HG03159 (cell line): ENCODE results near the gene ANKRD65.

ENCODE experiments used
- ATAC-seq: cut with Tn5 transposase; IDR thresholded peaks from one replicate; pipeline ENCODE4 v1.9.1; 2021; ENCODE audit warnings: mild to moderate bottlenecking, moderate library complexity; ENCODE audit not compliant: unreplicated experiment

ANKRD65 gene

DNA sequence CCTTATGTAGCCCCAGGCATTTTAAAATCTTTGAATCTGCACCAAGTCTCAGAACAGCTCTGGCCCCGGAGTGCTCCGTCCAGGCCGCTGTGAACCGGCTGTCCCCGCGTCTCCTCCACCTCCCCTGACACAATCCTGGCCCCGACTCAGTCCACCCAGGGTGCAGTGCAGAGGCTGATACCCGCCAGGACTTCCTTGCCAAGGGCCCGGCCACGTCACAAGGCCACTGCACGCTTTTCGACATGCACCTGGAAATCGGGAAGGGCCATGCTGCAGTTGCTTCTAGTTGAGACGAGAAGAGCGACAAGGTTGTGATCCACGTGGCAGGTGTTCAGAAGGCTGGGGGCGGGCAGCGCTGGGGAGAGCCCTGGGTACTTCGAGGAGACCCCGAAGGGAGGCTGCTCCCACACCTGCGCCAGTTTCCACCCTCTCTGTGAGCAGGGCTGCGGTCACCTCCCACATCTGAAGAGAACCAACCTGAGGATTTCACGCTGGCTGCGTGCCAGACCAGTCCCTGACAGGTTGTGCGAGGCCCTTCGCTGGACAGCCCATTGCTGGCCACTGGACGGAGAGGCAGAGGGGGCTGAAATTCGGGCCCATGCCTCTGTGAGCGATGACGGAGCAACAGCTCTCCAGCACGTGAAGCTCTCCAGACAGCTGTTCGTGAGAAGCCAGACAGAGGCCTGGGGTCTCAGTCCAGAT lies 21.1 kb upstream of the ANKRD65 start:
- ATAC-seq: no peak

DNA sequence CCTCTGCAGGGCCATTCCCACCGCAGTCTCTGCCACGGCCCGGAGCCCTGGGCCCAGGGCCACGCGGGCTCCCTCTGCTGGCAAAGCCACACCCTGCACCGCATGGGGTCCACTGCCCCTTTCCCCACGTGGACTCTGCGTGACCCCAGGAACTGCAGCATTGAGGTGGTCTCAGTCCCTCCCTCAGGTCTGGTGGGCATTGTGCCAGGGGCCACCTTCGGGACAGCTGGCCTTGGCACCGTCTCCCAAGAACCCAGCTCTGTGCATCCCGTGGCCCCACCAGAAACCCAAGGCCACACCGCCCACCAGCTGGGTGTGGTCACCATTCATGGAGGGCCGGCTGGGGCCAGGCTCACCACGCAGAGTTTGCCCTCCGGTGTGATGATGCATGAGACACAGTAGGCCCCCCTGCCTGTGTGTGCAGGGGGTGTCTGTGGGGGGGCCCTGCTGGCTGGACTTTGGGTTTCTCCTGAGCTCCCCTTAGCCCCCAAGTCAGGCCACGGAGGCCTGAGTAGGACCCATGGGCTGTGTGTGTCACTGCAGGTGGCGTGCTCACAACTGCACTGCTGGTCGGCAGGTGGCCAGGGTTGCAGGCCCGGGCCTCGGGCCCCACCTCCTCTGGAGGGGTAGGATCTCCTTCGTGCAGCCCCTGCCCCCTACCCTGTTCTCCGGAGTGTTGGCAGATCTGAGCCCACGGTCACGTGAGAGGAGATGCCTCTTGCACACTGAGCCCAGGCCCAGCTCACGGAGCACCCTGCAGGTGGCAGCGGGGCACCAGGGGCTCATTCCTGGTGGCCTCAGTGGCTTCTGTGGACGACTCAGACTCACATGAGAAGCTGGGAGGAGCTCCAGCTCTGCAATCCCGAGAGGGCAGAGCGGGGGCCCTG lies 20.2 kb upstream of the ANKRD65 start:
- ATAC-seq: no peak

GRCh38 chr1:1440262-1441001 lies 19.4 kb upstream of the ANKRD65 start:
- ATAC-seq: no peak

DNA sequence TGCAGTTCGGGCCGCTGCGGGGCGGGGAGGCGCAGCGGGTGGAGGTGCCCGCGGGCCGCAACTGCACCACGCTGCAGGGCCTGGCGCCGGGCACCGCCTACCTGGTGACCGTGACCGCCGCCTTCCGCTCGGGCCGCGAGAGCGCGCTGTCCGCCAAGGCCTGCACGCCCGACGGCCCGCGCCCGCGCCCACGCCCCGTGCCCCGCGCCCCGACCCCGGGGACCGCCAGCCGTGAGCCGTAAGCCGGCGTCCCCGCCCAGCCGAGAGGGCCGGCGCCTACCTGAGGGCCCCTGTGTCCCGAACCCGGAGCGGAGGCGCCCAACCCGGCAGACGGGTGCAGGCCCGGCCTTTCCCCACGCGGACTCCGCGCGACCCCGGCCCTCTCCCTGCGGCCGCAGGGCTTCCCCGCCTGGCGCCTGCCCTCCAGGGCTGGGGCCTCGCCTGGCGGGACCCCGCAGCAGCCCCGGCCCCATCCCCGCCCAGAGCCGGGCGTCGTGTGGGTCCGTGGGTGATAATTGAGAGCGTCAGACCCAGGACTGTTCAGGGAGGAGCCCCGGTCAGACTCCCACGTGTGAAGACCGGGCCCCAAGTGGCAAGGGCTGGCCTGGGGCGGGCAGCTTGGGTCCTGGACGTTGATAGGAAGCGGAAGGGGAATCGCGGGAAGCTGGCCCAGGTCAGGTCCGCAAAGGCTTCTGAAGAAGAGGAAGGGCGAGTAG lies 18.6 kb upstream of the ANKRD65 start:
- ATAC-seq: no peak

GRCh38 chr1:1438531-1439381 lies 17.7 kb upstream of the ANKRD65 start:
- ATAC-seq: no peak

GRCh38 chr1:1437904-1438376 lies 16.9 kb upstream of the ANKRD65 start:
- ATAC-seq: no peak

- ATAC-seq: no peak
Measured at GRCh38 chr1:1437033-1437903, 16.2 kb upstream of the ANKRD65 start.

DNA sequence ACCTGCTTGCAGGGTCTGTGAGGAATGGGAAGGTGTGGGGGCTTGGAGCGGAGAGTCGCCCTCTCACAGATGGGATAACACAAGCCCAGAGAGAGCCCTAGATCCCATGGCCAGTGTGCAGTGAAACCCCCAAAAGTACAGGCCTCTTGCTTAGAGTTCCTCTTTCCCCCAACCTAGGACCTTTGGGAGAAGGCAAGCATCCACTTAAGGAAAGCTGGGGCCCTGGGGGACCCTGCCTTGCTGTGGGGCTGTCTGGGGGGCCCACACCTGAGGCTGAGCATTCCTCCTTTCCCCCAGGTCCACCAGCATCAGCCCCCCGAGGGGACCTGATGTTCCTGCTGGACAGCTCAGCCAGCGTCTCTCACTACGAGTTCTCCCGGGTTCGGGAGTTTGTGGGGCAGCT lies 15.6 kb upstream of the ANKRD65 start:
- no peak for ATAC-seq

- no peak for ATAC-seq
Measured at GRCh38 chr1:1435911-1436629, 15.0 kb upstream of the ANKRD65 start.

GRCh38 chr1:1435106-1435903 lies 14.2 kb upstream of the ANKRD65 start, which contains the start of gene VWA1:
TSS of gene VWA1 (plus strand) at chr1:1435690. CDS start at chr1:1435749, 59 bp downstream.
- ATAC-seq: peak; percentile 42

GRCh38 chr1:1434824-1435105 lies 13.7 kb upstream of the ANKRD65 start:
- no peak for ATAC-seq

DNA sequence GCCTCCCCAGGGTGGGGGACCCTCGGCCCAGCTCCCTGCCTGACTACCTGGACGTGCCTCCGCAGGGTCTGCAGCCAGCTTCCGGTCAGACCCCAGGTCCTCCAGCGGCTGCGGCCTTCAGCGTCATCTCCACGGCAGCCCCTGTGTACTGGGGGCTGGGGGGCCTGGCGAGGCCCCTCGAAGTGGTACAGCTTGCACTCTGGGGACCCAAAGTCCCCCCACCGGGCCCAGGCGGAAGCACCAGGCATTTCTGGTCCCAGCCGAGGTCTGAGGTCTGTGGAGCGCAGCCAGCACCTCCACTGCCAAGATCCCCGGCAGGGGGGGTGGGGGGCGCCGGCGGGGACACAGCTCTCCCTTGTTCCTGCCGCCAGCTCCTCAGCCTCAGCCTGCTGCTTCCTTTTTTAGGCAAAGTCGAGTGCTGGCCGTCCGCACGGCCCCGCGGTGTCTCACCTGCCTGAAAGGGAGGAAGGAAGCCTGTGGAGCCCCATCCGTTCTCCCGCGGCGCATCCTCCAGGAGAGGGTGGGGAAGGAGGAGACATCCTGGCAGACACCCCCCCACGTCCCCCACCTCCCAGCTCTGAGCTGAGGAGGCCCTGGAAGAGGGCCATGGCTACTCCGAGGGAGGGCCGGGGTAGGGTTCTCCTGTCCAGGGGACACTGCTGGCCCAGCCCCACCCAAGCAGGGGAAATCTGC lies 13.2 kb upstream of the ANKRD65 start:
- ATAC-seq: no peak

DNA sequence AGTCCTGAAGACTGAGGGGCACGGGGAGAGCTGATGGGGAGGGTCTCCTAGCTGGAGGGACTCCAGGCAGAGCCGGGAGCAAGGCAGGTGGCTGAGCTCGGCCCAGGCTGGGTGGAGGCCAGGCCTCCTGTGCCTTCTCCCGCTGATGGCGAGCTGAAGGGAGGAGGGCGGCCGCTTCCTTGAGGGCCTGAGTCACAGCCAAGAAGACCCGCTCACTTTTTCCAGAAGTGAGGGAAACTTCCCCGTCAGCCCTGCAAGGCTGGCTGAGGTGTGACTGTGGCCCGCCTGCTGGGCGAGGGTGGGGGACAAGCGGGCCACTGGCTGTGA lies 12.7 kb upstream of the ANKRD65 start:
- no peak for ATAC-seq

GRCh38 chr1:1432951-1433803 lies 12.1 kb upstream of the ANKRD65 start:
- no peak for ATAC-seq

DNA sequence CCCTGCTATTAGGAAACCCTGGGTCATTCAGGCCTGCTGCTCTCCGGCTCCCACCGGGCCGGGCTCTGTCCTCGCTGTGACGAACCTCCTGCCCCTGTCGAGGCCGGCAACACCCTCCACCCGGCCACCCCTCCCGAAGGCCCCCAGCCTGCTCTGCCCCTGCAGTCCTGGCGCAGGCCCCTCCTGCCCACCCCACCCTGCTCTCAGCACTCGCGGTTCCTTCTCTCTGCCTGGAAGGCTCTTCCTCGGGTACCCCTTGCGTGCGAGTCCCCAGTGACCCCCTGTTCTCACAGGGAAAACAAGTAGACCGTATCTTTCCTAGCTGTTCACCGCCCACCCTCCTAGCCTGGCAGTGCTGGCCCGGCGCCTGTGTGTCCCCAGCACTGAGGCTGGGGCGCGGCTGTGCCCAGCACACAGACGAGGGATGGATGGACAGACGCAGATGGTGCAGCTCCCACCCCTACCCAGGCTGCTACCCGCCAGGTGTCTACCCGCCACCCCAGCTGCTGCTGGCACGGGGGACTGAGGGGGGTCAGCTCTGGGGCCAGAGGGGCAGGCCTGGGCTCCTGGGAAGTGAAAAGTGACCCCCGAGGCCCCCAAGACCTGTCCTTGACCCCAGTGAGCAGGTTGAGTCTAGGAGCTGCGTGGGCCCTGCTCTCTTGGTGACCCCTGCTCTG lies 11.3 kb upstream of the ANKRD65 start:
- ATAC-seq: no peak

- no peak for ATAC-seq
Measured at GRCh38 chr1:1431845-1432273, 10.8 kb upstream of the ANKRD65 start.
